ENCODE results near the gene PDE6H.

- TF ChIP-seq, protein P1, sequence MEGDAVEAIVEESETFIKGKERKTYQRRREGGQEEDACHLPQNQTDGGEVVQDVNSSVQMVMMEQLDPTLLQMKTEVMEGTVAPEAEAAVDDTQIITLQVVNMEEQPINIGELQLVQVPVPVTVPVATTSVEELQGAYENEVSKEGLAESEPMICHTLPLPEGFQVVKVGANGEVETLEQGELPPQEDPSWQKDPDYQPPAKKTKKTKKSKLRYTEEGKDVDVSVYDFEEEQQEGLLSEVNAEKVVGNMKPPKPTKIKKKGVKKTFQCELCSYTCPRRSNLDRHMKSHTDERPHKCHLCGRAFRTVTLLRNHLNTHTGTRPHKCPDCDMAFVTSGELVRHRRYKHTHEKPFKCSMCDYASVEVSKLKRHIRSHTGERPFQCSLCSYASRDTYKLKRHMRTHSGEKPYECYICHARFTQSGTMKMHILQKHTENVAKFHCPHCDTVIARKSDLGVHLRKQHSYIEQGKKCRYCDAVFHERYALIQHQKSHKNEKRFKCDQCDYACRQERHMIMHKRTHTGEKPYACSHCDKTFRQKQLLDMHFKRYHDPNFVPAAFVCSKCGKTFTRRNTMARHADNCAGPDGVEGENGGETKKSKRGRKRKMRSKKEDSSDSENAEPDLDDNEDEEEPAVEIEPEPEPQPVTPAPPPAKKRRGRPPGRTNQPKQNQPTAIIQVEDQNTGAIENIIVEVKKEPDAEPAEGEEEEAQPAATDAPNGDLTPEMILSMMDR (conservative IDR thresholded peaks at IDR 0.05; ENCODE audit: low read length): no peak
- TF ChIP-seq EZH2phosphoT487 (IDR thresholded peaks at IDR 0.05; ENCODE audit: borderline replicate concordance): no peak
Observed at GRCh38 chr12:14962797-14963196, 10.0 kb upstream of the PDE6H start.

Data from Loucy (cell line).